Activated T-helper 1 cell treated with anti-CD3 and anti-CD28 coated beads, Interleukin-12 subunit alpha, Interleukin-12 subunit beta, Interleukin-2, Interleukin-4 antibody, amounts not matched to agents 30 ng/mL and 10 ng/mL and 1 ng/mL, durations not matched to agents 14 hours and 24 hours and 36 hours (primary cell): ENCODE data around the gene ACBD6. TPM values are rescaled to one million over a fixed set of nuclear protein-coding genes. Genes with fewer than 3 reads are reported as not detected.
"Not testable (repeated sequence)": the region's sequence is repeated elsewhere in the genome, so short reads cannot be mapped to it uniquely, and the experiment has no call there.

Source experiments
- DNase-seq: peaks from one replicate; pipeline ENCODE4 v3.0.0; 2021; ENCODE audit warnings: low spot score
- H3K27ac Mint-ChIP-seq: one replicate; pipeline ENCODE4 v1.8.0; 2021; ENCODE audit warnings: mild to moderate bottlenecking, mixed read lengths
- H3K27me3 Mint-ChIP-seq: one replicate; pipeline ENCODE4 v1.8.0; 2022; ENCODE audit warnings: mild to moderate bottlenecking, moderate library complexity, mixed read lengths; ENCODE audit not compliant: insufficient read depth
- H3K36me3 Mint-ChIP-seq: one replicate; pipeline ENCODE4 v1.8.0; 2021; ENCODE audit warnings: low read depth, mixed read lengths
- H3K4me1 Mint-ChIP-seq: one replicate; pipeline ENCODE4 v1.8.0; 2021; ENCODE audit warnings: low read depth, mixed read lengths
- H3K4me3 Mint-ChIP-seq: one replicate; pipeline ENCODE4 v1.8.0; 2021; ENCODE audit warnings: mild to moderate bottlenecking, moderate library complexity, mixed read lengths
- H3K9me3 Mint-ChIP-seq: one replicate; pipeline ENCODE4 v1.8.0; 2021; ENCODE audit warnings: mixed read lengths
- intact Hi-C: fragments of 100-400 bp; cut with micrococcal nuclease; formaldehyde crosslinking; loops from one replicate; pipeline ENCODE4 v1.15.1; 2024
- total RNA-seq: library from RNA; stranded (reverse); gene quantifications from 2 replicates; pipeline ENCODE4 v1.2.3, GENCODE V29; 2022

ACBD6 gene
- total RNA-seq, 1 donor from 2014 or later = 49.4 TPM

DNA sequence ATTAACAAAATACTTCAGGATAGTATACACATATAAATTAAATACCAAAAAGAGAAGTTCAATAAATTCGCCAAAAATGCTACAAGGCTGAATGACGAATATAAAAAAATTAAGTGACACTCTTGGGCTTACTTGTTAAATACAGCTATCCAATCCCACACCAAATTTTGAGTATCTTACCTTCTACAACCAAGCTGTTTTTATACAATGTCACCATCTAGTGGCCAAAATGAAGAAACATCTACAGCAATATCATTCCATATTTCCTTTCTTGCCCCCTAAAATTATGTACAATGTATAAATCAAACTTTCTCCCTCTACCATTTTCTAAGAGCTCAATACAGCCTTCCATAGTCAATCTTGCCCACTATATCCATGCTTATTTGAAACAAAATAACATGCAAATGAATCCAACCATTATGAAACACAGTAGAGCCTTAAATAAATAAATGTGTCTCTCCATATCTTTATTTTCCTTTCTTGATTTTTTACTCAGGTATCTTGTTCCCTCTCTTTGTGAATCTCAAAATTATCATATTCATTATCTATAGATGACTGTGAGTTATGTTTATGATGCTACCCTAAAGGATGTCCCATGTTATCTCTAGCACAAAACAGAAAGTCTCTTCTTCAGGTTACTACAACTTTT is 86.3 kb downstream of the ACBD6 start:
- no peaks in the 10 kb centered on the region for H3K9me3 Mint-ChIP-seq
- no peak overlapping the region for H3K4me3 Mint-ChIP-seq
- no peak for DNase-seq
- peaks cover 3% of the 10 kb centered on the region for H3K36me3 Mint-ChIP-seq
- intact Hi-C loops = loop anchor here (1.0 to 5.0 kb wide), 4 partner anchors 51 to 237 kb away; no protein-coding TSS in a partner anchor
- H3K4me1 Mint-ChIP-seq = no peaks in the 10 kb centered on the region
- H3K27me3 Mint-ChIP-seq = no peaks in the 10 kb centered on the region
- no peak overlapping the region for H3K27ac Mint-ChIP-seq

DNA sequence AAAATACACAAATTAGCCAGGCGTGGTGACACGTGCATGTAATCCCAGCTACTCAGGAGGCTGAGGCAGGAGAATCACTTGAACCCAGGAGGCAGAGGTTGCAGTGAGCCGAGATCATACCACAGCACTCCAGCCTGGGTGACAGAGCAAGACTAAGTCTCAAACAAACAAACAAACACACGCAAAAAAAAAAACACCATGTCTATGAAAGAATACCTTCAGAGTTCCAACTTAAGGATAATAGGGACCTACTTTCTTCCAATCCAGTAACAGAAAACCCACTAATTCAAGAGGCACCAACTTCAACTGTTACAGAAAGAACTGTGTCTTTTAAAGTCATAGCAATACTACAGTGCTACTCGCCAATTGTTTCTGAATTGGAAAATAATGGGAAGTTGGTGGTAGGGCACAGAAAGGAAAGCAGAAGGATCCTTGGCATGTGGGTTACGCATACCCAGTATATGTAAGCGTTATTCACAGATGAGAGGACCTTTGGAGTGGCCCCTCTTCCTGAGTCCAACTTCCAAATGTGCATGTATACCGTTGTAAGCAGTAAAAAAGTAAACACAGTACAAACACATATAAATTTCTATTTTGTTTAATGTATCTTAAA is 87.0 kb downstream of the ACBD6 start:
- no peak for DNase-seq
- no peaks in the 10 kb centered on the region for H3K27me3 Mint-ChIP-seq
- peaks cover 7% of the 10 kb centered on the region for H3K36me3 Mint-ChIP-seq
- no peaks in the 10 kb centered on the region for H3K9me3 Mint-ChIP-seq
- no peak overlapping the region for H3K4me3 Mint-ChIP-seq
- intact Hi-C loops = loop anchor here (5.0 kb wide), 1 partner anchor 62 kb away; no protein-coding TSS in a partner anchor
- no peak overlapping the region for H3K27ac Mint-ChIP-seq
- no peaks in the 10 kb centered on the region for H3K4me1 Mint-ChIP-seq

DNA sequence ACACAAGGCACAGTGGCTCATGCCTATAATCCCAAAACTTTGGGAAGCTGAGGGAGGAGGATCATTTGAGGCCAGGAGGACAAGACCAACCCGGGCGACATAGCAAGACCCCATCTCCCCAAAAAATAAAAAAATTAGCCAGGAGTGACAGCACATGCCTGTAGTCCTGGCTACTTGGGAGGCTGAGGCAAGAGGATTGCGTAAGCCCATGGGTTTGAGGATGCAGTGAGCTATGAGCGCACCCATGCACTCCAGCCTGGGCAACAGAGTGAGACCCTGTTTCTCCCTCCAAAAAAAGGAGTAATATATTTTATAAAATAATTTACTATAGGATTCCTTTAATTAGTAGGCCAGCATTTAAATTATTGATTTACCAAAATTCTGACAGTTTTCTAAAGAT is 89.8 kb downstream of the ACBD6 start:
- peaks cover 15% of the 10 kb centered on the region for H3K36me3 Mint-ChIP-seq

DNA sequence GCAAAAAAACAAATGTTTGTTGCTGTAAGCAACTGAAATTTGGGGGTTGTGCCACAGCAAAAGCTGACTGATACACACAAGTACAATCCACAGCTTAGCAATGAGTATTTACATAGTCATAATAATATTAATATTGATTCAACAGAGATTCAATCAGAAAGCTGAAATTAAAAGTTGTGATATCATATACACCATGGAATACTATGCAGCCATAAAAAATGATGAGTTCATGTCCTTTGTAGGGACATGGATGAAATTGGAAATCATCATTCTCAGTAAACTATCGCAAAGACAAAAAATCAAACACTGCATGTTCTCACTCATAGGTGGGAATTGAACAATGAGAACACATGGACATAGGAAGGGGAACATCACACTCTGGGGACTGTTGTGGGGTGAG is 94.2 kb downstream of the ACBD6 start:
- H3K4me3 Mint-ChIP-seq, H3K27ac Mint-ChIP-seq, DNase-seq, H3K4me1 Mint-ChIP-seq, intact Hi-C loops, H3K27me3 Mint-ChIP-seq, H3K9me3 Mint-ChIP-seq: not testable (repeated sequence)
- peaks cover 16% of the 10 kb centered on the region for H3K36me3 Mint-ChIP-seq

More for the DNA sequence above, 89.8 kb downstream of the ACBD6 start:
- H3K27ac Mint-ChIP-seq = no peak overlapping the region
- H3K27me3 Mint-ChIP-seq = no peaks in the 10 kb centered on the region
- intact Hi-C loops = no loop called here
- H3K9me3 Mint-ChIP-seq = no peaks in the 10 kb centered on the region
- DNase-seq = no peak
- no peaks in the 10 kb centered on the region for H3K4me1 Mint-ChIP-seq
- no peak overlapping the region for H3K4me3 Mint-ChIP-seq

DNA sequence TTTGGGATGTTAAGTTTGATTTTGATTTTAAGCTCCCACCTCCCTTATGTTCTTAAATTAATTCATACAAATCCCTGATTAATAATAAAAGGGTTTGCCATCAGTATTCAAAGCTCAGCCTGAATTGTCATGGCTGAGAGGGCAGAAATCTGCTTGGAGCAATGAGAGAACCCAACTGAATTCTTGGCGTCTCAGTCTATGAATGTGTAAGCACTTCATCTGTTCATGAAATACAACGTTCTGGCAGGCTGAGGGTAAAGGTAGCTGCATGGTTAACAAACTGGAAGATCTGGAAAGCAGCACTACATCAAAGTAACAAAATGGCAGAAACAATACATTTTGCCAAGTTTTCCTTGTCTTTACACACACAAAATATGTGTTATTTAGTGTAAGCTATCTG is 95.3 kb downstream of the ACBD6 start:
- H3K4me3 Mint-ChIP-seq = no peak overlapping the region
- no peak overlapping the region for H3K27ac Mint-ChIP-seq
- H3K36me3 Mint-ChIP-seq = peaks cover 14% of the 10 kb centered on the region
- DNase-seq = no peak
- H3K9me3 Mint-ChIP-seq = no peaks in the 10 kb centered on the region
- no peaks in the 10 kb centered on the region for H3K4me1 Mint-ChIP-seq
- H3K27me3 Mint-ChIP-seq = no peaks in the 10 kb centered on the region
- intact Hi-C loops = no loop called here

DNA sequence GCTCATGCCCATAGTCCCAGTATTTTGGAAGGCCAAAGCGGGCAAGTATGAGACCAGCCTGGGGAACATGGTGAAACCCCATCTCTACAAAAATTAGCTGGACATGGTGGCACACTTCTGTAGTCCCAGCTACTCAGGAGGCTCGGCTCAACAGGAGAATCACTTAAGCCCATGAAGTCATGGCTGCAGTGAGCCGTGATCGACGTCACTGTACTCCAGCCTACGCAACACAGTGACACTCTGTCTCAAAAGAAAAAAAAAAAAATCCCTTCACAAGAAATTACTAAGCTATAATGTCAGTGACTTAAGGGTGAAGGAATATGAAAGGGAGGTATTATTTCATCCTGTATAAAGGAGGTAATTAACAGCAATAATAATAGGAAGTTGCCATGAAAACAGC is 99.8 kb downstream of the ACBD6 start:
- intact Hi-C loops = no loop called here
- Mint-ChIP-seq H3K9me3 (no peaks in the 10 kb centered on the region), H3K27ac (no peak overlapping the region), H3K27me3 (no peaks in the 10 kb centered on the region), H3K4me1 (no peaks in the 10 kb centered on the region), H3K36me3 (peaks cover 2% of the 10 kb centered on the region), H3K4me3 (no peak overlapping the region)
- no peak for DNase-seq

DNA sequence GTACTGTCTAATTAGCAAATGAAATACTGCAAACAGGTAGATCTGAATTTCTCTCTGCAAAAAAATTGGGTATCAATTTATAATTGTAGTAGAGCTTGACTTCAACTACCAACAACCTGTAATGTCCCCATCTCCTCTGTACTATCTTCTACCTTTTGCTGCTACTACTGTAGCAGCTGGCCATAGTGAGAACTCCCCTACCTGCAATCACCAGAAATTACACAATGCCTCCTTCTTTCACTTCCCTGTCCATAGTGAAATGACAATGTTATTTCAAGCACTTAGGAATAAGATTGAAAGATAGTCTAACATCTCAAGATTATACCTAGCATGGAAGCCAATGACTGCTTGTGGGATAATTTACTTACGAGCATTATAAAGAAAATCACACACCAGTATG is 100.4 kb downstream of the ACBD6 start:
- Mint-ChIP-seq H3K4me3 (no peak overlapping the region), H3K9me3 (no peaks in the 10 kb centered on the region), H3K27me3 (no peaks in the 10 kb centered on the region), H3K36me3 (peaks cover 6% of the 10 kb centered on the region), H3K4me1 (no peaks in the 10 kb centered on the region), H3K27ac (no peak overlapping the region)
- intact Hi-C loops = no loop called here
- DNase-seq = no peak

DNA sequence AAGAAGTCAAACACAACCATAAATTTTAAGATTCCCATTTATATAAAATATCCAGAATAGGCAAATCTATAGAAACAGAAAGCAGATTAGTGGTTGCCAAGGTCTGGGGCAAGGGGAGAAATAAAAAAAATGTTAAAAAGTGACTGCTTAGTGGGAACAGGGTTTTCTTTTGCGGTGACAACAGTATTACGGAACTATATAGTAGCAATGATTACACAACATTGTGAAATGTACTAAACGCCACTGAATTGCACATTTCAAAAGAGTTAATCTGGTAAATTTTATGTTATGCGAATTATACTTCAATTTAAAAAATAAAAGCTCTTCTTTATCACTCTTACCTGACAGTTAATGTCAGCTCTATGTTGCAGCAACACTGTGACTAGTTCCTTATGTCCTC is 105.2 kb downstream of the ACBD6 start:
- H3K36me3 Mint-ChIP-seq = peaks cover 17% of the 10 kb centered on the region
- H3K9me3 Mint-ChIP-seq = no peaks in the 10 kb centered on the region
- H3K27me3 Mint-ChIP-seq = no peaks in the 10 kb centered on the region
- no peak overlapping the region for H3K4me3 Mint-ChIP-seq
- intact Hi-C loops = no loop called here
- H3K4me1 Mint-ChIP-seq = no peaks in the 10 kb centered on the region
- H3K27ac Mint-ChIP-seq = no peak overlapping the region
- DNase-seq = no peak

DNA sequence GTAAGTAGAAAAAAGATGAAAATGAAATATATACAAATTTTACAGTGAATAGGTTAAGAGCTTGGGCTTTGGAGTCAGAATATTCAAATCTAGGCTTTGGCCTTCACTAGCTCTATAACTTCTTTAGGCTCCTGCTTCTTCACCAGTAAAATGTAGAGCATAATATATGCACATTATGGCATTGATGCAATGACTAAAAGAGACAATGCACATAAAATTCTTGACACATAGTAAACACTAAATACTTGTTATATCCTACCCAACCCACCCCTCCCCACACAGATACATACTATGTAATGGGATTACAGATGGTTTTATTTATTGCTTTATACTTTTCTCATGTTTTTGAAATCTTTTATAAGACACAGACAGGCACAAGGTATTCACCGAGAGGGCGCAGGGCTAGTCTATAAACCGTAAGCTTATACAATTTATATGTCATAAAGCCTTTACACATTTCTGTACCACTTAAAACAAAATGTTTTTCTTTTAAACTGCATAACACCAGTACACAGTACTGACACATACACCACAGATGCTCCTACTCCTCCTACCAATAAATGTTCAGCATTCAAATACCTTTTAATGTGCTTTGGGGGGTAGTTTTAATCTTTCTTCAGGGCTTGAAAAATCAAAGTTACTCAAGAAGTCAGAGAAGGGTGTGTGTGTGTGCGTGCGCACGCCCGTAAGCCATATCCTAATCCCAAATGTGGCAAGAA is 109.8 kb downstream of the ACBD6 start:
- H3K27me3 Mint-ChIP-seq = no peaks in the 10 kb centered on the region
- DNase-seq = no peak
- no peak overlapping the region for H3K4me3 Mint-ChIP-seq
- no peaks in the 10 kb centered on the region for H3K4me1 Mint-ChIP-seq
- H3K36me3 Mint-ChIP-seq = peaks cover 21% of the 10 kb centered on the region
- H3K27ac Mint-ChIP-seq = no peak overlapping the region
- intact Hi-C loops = no loop called here
- peaks cover 4% of the 10 kb centered on the region for H3K9me3 Mint-ChIP-seq

DNA sequence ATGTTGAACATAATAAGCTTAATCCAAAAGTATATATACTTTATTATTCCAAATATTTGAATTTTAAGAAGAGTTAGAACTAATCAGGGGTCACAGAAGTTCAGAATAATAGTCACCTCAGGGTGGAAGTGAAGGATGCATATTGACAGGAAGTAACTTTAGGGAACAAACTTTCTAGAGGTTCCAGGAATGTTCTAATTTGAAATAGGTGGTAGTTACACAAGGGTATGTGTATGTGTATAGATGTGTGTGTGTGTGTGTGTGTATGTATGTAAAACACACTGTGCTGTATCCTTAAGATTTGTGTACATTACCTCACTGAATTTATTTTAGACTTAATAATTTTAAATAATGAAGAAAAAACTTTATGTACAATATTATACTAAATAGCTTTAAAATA is 110.4 kb downstream of the ACBD6 start:
- Mint-ChIP-seq H3K4me3 (no peak overlapping the region), H3K36me3 (peaks cover 16% of the 10 kb centered on the region), H3K4me1 (peaks cover 4% of the 10 kb centered on the region), H3K27me3 (no peaks in the 10 kb centered on the region), H3K27ac (no peak overlapping the region), H3K9me3 (peaks cover 4% of the 10 kb centered on the region)
- DNase-seq = no peak
- intact Hi-C loops = no loop called here

DNA sequence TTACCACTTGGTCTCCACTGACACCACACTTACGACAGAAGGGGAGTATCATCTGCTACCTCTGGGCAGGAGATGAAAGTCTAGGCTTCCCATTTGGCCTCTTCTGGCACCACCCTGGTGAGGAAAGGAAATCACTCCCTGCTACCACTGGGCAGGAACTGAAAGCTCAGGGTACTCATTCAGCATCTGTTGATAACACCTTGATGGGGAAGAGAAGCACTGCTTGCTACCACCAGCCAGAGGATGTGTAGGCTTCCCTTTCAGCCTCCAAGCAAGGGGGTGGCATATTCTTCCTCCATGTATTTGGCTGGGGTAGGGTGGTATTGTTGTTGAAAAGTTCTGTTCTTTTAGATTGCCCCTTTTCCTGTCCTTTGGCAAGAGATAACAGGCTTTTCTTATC is 115.0 kb downstream of the ACBD6 start:
- H3K9me3 Mint-ChIP-seq = peaks cover 38% of the 10 kb centered on the region
- no peaks in the 10 kb centered on the region for H3K27me3 Mint-ChIP-seq
- no peak overlapping the region for H3K4me3 Mint-ChIP-seq
- DNase-seq = no peak
- peak overlapping the region; percentile 26 for H3K27ac Mint-ChIP-seq
- peaks cover 15% of the 10 kb centered on the region for H3K36me3 Mint-ChIP-seq
- peaks cover 12% of the 10 kb centered on the region for H3K4me1 Mint-ChIP-seq
- intact Hi-C loops = no loop called here

DNA sequence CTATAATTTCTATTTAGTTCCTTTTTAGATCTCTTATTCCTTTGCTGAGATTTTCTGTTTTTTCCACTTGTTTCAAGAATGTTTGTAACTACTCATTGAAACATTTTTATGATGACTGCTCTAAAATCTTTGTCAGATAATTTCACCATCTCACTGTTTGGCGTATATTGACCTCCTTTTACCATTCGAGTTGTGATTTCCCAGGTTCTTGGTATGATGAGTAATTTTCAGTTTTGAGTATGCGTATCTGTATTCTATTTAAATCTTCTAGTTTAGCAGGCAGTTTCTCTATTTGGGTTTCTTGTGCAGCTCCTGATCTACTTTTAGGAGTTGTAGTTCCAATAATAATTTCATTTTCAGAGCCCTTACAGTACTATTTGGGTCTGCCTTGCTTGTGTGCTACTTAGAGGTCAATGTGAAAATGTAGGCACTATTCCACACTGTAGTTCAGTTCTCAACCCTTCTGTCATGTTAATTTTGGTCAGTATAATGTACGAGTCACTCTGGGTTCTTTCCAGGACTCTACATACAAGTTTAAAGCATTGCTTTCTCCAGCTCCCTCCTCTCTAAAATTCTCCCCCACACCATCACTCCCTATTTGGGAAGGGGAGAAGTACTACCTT is 115.5 kb downstream of the ACBD6 start:
- H3K27me3 Mint-ChIP-seq = no peaks in the 10 kb centered on the region

DNA sequence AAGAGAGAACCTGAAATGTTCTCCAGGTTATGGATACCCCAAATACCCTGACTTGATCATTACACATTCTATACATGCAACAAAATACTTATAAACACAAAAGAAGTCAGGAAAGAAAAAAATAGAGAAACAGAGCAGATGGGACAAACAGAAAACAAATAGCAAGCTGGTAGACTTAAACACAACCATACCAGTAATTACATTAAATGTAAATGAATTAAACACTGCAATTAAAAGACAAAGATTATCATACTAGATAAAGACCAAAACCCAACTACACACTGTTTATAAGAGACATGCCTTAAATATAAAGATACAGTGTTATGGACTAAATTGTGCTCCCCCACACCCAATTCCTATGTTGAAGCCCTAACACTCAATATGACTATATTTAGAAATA is 117.2 kb downstream of the ACBD6 start:
- H3K36me3 Mint-ChIP-seq = peaks cover 23% of the 10 kb centered on the region

More for the DNA sequence above, 115.5 kb downstream of the ACBD6 start:
- Mint-ChIP-seq H3K4me1 (peaks cover 12% of the 10 kb centered on the region), H3K4me3 (no peak overlapping the region), H3K36me3 (peaks cover 18% of the 10 kb centered on the region), H3K27ac (peak overlapping the region; percentile 26), H3K9me3 (peaks cover 44% of the 10 kb centered on the region)
- intact Hi-C loops = no loop called here
- no peak for DNase-seq

More for the DNA sequence above, 117.2 kb downstream of the ACBD6 start:
- Mint-ChIP-seq H3K4me3 (no peak overlapping the region), H3K9me3 (peaks cover 53% of the 10 kb centered on the region), H3K4me1 (peaks cover 24% of the 10 kb centered on the region), H3K27ac (no peak overlapping the region), H3K27me3 (no peaks in the 10 kb centered on the region)
- DNase-seq = no peak
- intact Hi-C loops = no loop called here
